MM.1S (cell line): ENCODE results near the gene UBE2E2.

Experiments used
- EZH2 ChIP-seq: fragments of 300-600 bp; sonication (generic); optimal IDR thresholded peaks from 2 replicates; pipeline ENCODE3; 2017; ENCODE audit warnings: low read depth, mild to moderate bottlenecking, antibody characterized with exemption, low read length, mixed read lengths
- EZH2phosphoT487 ChIP-seq: fragments of 300-600 bp; sonication (generic); IDR thresholded peaks from 2 replicates; pipeline ENCODE4 v1.6.1; 2018; ENCODE audit warnings: antibody characterized with exemption, low read length
- TF ChIP-seq, protein P1 (sequence below): fragments of 300-600 bp; sonication (generic); IDR thresholded peaks from 2 replicates; pipeline ENCODE4 v1.5.1; 2016; ENCODE audit warnings: antibody characterized with exemption, low read length, mixed read lengths

GRCh38 chr3:23221136-23221535 is 18.0 kb downstream of the UBE2E2 start:
- TF ChIP-seq, protein P1, sequence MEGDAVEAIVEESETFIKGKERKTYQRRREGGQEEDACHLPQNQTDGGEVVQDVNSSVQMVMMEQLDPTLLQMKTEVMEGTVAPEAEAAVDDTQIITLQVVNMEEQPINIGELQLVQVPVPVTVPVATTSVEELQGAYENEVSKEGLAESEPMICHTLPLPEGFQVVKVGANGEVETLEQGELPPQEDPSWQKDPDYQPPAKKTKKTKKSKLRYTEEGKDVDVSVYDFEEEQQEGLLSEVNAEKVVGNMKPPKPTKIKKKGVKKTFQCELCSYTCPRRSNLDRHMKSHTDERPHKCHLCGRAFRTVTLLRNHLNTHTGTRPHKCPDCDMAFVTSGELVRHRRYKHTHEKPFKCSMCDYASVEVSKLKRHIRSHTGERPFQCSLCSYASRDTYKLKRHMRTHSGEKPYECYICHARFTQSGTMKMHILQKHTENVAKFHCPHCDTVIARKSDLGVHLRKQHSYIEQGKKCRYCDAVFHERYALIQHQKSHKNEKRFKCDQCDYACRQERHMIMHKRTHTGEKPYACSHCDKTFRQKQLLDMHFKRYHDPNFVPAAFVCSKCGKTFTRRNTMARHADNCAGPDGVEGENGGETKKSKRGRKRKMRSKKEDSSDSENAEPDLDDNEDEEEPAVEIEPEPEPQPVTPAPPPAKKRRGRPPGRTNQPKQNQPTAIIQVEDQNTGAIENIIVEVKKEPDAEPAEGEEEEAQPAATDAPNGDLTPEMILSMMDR = no peak
- no peak for TF ChIP-seq EZH2
- no peak for TF ChIP-seq EZH2phosphoT487
